ENCODE data around the gene CRTC3.

CRTC3 gene

GRCh38 chr15:90584841-90585240, 55.1 kb downstream of the CRTC3 start:
- no peak overlapping the region for H3K4me2 ChIP-seq
- peaks cover 48% of the 10 kb centered on the region; the same call in 1 of the 2 replicates for H4K20me1 ChIP-seq
- peaks cover 28% of the 10 kb centered on the region for H3K36me3 ChIP-seq
- H3K27me3 ChIP-seq, result no peaks in the 10 kb centered on the region
- no peak overlapping the region for H3K4me3 ChIP-seq
- no peak for TF ChIP-seq Cebpa-rat (IDR thresholded peaks at IDR 0.05)
- H3K9ac ChIP-seq, result no peak overlapping the region
- peaks cover 63% of the 10 kb centered on the region for H3K4me1 ChIP-seq
- H3K27ac ChIP-seq, result no peak overlapping the region
- no peaks in the 10 kb centered on the region for H3K9me3 ChIP-seq

- no peak overlapping the region for H3K4me2 ChIP-seq
- H3K9me3 ChIP-seq, result no peaks in the 10 kb centered on the region
- H3K4me3 ChIP-seq, result no peak overlapping the region
- H3K27ac ChIP-seq, result no peak overlapping the region
- peaks cover 59% of the 10 kb centered on the region for H3K4me1 ChIP-seq
- peaks cover 41% of the 10 kb centered on the region; the same call in 1 of the 2 replicates for H4K20me1 ChIP-seq
- H3K36me3 ChIP-seq, result peaks cover 29% of the 10 kb centered on the region
- TF ChIP-seq Cebpa-rat (IDR thresholded peaks at IDR 0.05), result no peak
- no peaks in the 10 kb centered on the region for H3K27me3 ChIP-seq
- no peak overlapping the region for H3K9ac ChIP-seq
Observed at GRCh38 chr15:90585863-90586262, 56.1 kb downstream of the CRTC3 start.

GRCh38 chr15:90586948-90587347, 57.2 kb downstream of the CRTC3 start:
- no peak for TF ChIP-seq Cebpa-rat (IDR thresholded peaks at IDR 0.05)
- Histone ChIP-seq H3K27me3 (no peaks in the 10 kb centered on the region), H3K9me3 (no peaks in the 10 kb centered on the region), H4K20me1 (peaks cover 35% of the 10 kb centered on the region; the same call in 1 of the 2 replicates), H3K4me3 (no peak overlapping the region), H3K36me3 (peaks cover 36% of the 10 kb centered on the region), H3K4me2 (peak overlapping the region; percentile 24), H3K4me1 (peaks cover 50% of the 10 kb centered on the region), H3K27ac (no peak overlapping the region), H3K9ac (no peak overlapping the region)

GRCh38 chr15:90588427-90588826, 58.7 kb downstream of the CRTC3 start:
- Histone ChIP-seq H3K4me1 (peaks cover 39% of the 10 kb centered on the region), H3K9ac (no peak overlapping the region), H3K4me2 (no peak overlapping the region), H3K36me3 (peaks cover 36% of the 10 kb centered on the region), H4K20me1 (peaks cover 24% of the 10 kb centered on the region; the same call in 1 of the 2 replicates), H3K27me3 (no peaks in the 10 kb centered on the region), H3K4me3 (no peak overlapping the region), H3K27ac (no peak overlapping the region), H3K9me3 (no peaks in the 10 kb centered on the region)
- no peak for TF ChIP-seq Cebpa-rat (IDR thresholded peaks at IDR 0.05)

GRCh38 chr15:90591524-90591923, 61.8 kb downstream of the CRTC3 start:
- Histone ChIP-seq H3K4me1 (peaks cover 52% of the 10 kb centered on the region), H3K4me2 (no peak overlapping the region), H3K9me3 (no peaks in the 10 kb centered on the region), H3K27me3 (no peaks in the 10 kb centered on the region), H4K20me1 (peaks cover 20% of the 10 kb centered on the region; the same call in 1 of the 2 replicates), H3K4me3 (no peak overlapping the region), H3K36me3 (peaks cover 26% of the 10 kb centered on the region), H3K9ac (no peak overlapping the region), H3K27ac (no peak overlapping the region)
- no peak for TF ChIP-seq Cebpa-rat (IDR thresholded peaks at IDR 0.05)

- Histone ChIP-seq H3K4me3 (no peak overlapping the region), H3K9ac (no peak overlapping the region), H3K36me3 (peaks cover 26% of the 10 kb centered on the region), H3K4me1 (peaks cover 52% of the 10 kb centered on the region), H3K27ac (no peak overlapping the region), H4K20me1 (peaks cover 20% of the 10 kb centered on the region; the same call in 1 of the 2 replicates), H3K9me3 (no peaks in the 10 kb centered on the region), H3K27me3 (no peaks in the 10 kb centered on the region), H3K4me2 (no peak overlapping the region)
- TF ChIP-seq Cebpa-rat (IDR thresholded peaks at IDR 0.05), result peak; percentile 53; the same call in 1 of the 2 replicates
Observed at GRCh38 chr15:90592131-90592881, 62.6 kb downstream of the CRTC3 start.

- Histone ChIP-seq H3K9me3 (no peaks in the 10 kb centered on the region), H3K27ac (peak overlapping the region; percentile 67), H3K27me3 (no peaks in the 10 kb centered on the region), H3K4me2 (peak overlapping the region; percentile 80), H4K20me1 (peaks cover 20% of the 10 kb centered on the region; the same call in 1 of the 2 replicates), H3K4me1 (peaks cover 63% of the 10 kb centered on the region), H3K36me3 (peaks cover 18% of the 10 kb centered on the region), H3K9ac (no peak overlapping the region), H3K4me3 (no peak overlapping the region; the same call in 1 of the 2 replicates)
- TF ChIP-seq Cebpa-rat (IDR thresholded peaks at IDR 0.05), result no peak
Observed at GRCh38 chr15:90593499-90594158, 63.9 kb downstream of the CRTC3 start.

GRCh38 chr15:90594301-90594738, 64.6 kb downstream of the CRTC3 start:
- H3K36me3 ChIP-seq, result peaks cover 11% of the 10 kb centered on the region
- no peak overlapping the region for H3K9ac ChIP-seq
- TF ChIP-seq Cebpa-rat (IDR thresholded peaks at IDR 0.05), result no peak
- peak overlapping the region; percentile 67 for H3K27ac ChIP-seq
- peaks cover 70% of the 10 kb centered on the region for H3K4me1 ChIP-seq
- peak overlapping the region; percentile 28; the same call in 1 of the 2 replicates for H3K4me3 ChIP-seq
- peak overlapping the region; percentile 80 for H3K4me2 ChIP-seq
- H3K9me3 ChIP-seq, result no peaks in the 10 kb centered on the region
- peaks cover 20% of the 10 kb centered on the region; the same call in 1 of the 2 replicates for H4K20me1 ChIP-seq
- no peaks in the 10 kb centered on the region for H3K27me3 ChIP-seq

GRCh38 chr15:90595763-90596155, 66.0 kb downstream of the CRTC3 start:
- Histone ChIP-seq H3K36me3 (peaks cover 16% of the 10 kb centered on the region), H4K20me1 (peaks cover 20% of the 10 kb centered on the region; the same call in 1 of the 2 replicates), H3K9me3 (no peaks in the 10 kb centered on the region), H3K9ac (peak overlapping the region; percentile 22; the same call in 1 of the 2 replicates), H3K4me1 (peaks cover 76% of the 10 kb centered on the region), H3K4me3 (peak overlapping the region; percentile 38; the same call in 1 of the 2 replicates), H3K4me2 (peak overlapping the region; percentile 80), H3K27me3 (no peaks in the 10 kb centered on the region), H3K27ac (peak overlapping the region; percentile 65)
- no peak for TF ChIP-seq Cebpa-rat (IDR thresholded peaks at IDR 0.05)

GRCh38 chr15:90596943-90597342, 67.2 kb downstream of the CRTC3 start:
- Histone ChIP-seq H3K9me3 (no peaks in the 10 kb centered on the region), H3K4me3 (no peak overlapping the region), H4K20me1 (peaks cover 20% of the 10 kb centered on the region; the same call in 1 of the 2 replicates), H3K4me1 (peaks cover 73% of the 10 kb centered on the region), H3K36me3 (peaks cover 20% of the 10 kb centered on the region), H3K9ac (no peak overlapping the region), H3K4me2 (peak overlapping the region; percentile 80), H3K27ac (peak overlapping the region; percentile 84), H3K27me3 (no peaks in the 10 kb centered on the region)
- no peak for TF ChIP-seq Cebpa-rat (IDR thresholded peaks at IDR 0.05)
